Measurements from ENCODE around the gene SWSAP1. TPM values are rescaled to one million over a fixed set of nuclear protein-coding genes. Genes with fewer than 3 reads are reported as not detected.
"Not testable (repeated sequence)": the region's sequence is repeated elsewhere in the genome, so short reads cannot be mapped to it uniquely, and the experiment has no call there.

Gene SWSAP1
- total RNA-seq, 1 experiment from 2014 or later, result 2.5 TPM

DNA sequence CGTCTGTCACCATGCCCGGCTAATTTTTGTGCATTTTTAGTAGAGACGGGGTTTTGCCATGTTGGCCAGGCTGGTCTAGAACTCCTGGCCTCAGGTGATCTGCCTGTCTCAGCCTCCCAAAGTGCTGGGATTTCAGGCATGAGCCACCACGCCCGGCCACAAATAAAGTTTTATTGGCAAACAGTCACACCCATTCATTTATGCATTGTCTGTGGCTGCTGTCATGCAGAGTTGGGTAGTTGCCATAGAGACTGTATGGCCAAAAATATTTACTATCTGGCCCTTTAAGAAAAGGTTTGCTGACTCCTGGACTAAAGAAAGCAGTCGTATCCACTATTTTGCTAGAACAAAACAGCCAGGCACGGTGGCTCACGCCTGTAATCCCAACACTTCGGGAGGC lies 40.6 kb upstream of the SWSAP1 start:
- RAD21 ChIA-PET (ENCODE audit: low non-redundant PET in 1 of 2, low total read pairs in 2 of 2, uncharacterized antibody in 2 of 2, unreplicated experiment in 2 of 2); DNase-seq (ENCODE audit: low read depth, low spot score); H3K27ac ChIP-seq (ENCODE audit: low read depth, low read length); H3K9me3 ChIP-seq (ENCODE audit: control insufficient read depth in 1 of 2, insufficient read depth in 1 of 2, low read depth in 1 of 2, low read length in 2 of 2); H3K9ac ChIP-seq (ENCODE audit: low read length); CTCF ChIA-PET; H2AFZ ChIP-seq (ENCODE audit: low read depth, low read length, poor library complexity, severe bottlenecking); H3K79me2 ChIP-seq (ENCODE audit: insufficient read depth, low read length); H3K9me2 ChIP-seq (ENCODE audit: insufficient read depth); H3K4me1 ChIP-seq (ENCODE audit: control insufficient read depth in 1 of 2, insufficient read depth in 2 of 2, low read length in 2 of 2); POLR2A ChIA-PET; H4K20me1 ChIP-seq (ENCODE audit: insufficient read depth); H3K27me3 ChIP-seq (ENCODE audit: insufficient read depth, low read length); H3K4me2 ChIP-seq (ENCODE audit: low read length); intact Hi-C loops (cut with micrococcal nuclease); H3K4me3 ChIP-seq (replicated peaks in 1 of 2; ENCODE audit: low read depth in 1 of 2, low read length in 2 of 2); BruUV-seq (replicated peaks): not testable (repeated sequence)
- 0 out of 2 replicates have a peak, but pooled peaks have one; percentile 20 for ATAC-seq
- H3K36me3 ChIP-seq (ENCODE audit: control insufficient read depth in 1 of 2, insufficient read depth in 2 of 2, low read length in 2 of 2), result peaks cover 7 to 16% of the 10 kb centered on the region in 2 experiments

DNA sequence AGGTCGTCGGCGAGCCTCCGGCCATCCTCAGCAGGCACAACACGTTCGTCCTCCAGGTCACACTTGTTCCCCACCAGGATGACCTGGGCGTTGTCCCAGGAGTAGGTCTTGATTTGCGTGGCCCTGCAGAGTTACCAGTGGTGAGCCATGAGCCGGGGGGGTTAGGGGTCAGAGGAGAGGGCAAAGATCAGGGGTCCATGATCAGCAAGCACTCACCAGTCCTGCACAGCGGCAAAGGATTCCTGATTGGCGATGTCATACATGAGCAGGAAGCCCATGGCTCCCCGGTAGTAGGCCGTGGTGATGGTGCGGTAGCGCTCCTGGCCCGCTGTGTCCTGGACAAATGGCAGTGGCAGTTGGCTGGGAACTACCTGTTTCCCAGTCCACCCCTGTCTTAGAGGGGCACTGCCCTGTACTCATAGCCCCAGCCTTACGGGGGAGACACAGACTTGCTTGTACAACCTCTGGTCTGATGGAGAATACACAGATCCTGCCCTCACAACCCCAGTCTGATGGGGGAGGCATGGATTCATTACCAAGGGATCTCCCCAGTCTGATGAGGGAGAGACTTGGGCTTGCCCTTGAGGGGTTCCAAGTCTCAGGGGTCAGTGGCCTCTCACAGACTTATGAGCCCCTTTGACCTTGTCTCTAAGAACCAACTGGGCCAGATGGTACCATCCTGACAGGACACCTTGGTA lies 38.9 kb upstream of the SWSAP1 start:
- ChIA-PET POLR2A (no interaction called here), RAD21 (ENCODE audit: low non-redundant PET in 1 of 2, low total read pairs in 2 of 2, uncharacterized antibody in 2 of 2, unreplicated experiment in 2 of 2) (no interaction called here), CTCF (no interaction called here)
- Histone ChIP-seq H3K9me2 (ENCODE audit: insufficient read depth) (no peaks in the 10 kb centered on the region), H3K9me3 (ENCODE audit: control insufficient read depth in 1 of 2, insufficient read depth in 1 of 2, low read depth in 1 of 2, low read length in 2 of 2) (no peaks in the 10 kb centered on the region), H3K27me3 (ENCODE audit: insufficient read depth, low read length) (no peaks in the 10 kb centered on the region), H4K20me1 (ENCODE audit: insufficient read depth) (no peaks in the 10 kb centered on the region), H3K4me2 (ENCODE audit: low read length) (no peak overlapping the region), H2AFZ (ENCODE audit: low read depth, low read length, poor library complexity, severe bottlenecking) (no peak overlapping the region), H3K36me3 (ENCODE audit: control insufficient read depth in 1 of 2, insufficient read depth in 2 of 2, low read length in 2 of 2) (peaks cover 7 to 16% of the 10 kb centered on the region in 2 experiments), H3K4me3 (replicated peaks in 1 of 2; ENCODE audit: low read depth in 1 of 2, low read length in 2 of 2) (no peak overlapping the region), H3K4me1 (ENCODE audit: control insufficient read depth in 1 of 2, insufficient read depth in 2 of 2, low read length in 2 of 2) (peaks cover 6 to 18% of the 10 kb centered on the region in 2 experiments), H3K79me2 (ENCODE audit: insufficient read depth, low read length) (no peaks in the 10 kb centered on the region), H3K9ac (ENCODE audit: low read length) (no peak overlapping the region), H3K27ac (ENCODE audit: low read depth, low read length) (no peak overlapping the region)
- BruUV-seq (replicated peaks), result no TSS peak
- TF ChIP-seq YY1 (IDR thresholded peaks at IDR 0.05; ENCODE audit: extremely low read depth, insufficient replicate concordance, low read depth, low read length), result no peak
- DNase-seq (ENCODE audit: low read depth, low spot score) (no peak), ATAC-seq (no peak)
- intact Hi-C loops (cut with micrococcal nuclease), result no loop called here
